Vagina (tissue), 2 donors: ENCODE data around the gene PRKCI.

ENCODE experiments used
- CTCF ChIP-seq, 3 experiments: fragments of 450-650 bp in 2 of 3; fragments of 200-600 bp in 1 of 3; sonication (generic) in 1 of 3; IDR thresholded peaks; one replicate each; pipeline ENCODE4 v1.5.1; 2017 to 2019; ENCODE audit warnings: antibody characterized with exemption in 3 of 3, mild to moderate bottlenecking in 2 of 3, moderate library complexity in 2 of 3
- POLR2A ChIP-seq, 2 donors: fragments of 450-650 bp; IDR thresholded peaks; one replicate each; pipeline ENCODE4 v1.6.1; 2017; ENCODE audit warnings: antibody characterized with exemption in 2 of 2, mild to moderate bottlenecking in 2 of 2, moderate library complexity in 2 of 2

- TF ChIP-seq POLR2A (IDR thresholded peaks at IDR 0.05): no peak
- TF ChIP-seq CTCF (IDR thresholded peaks at IDR 0.05): no peak
Observed at GRCh38 chr3:170295586-170295985, 73.4 kb downstream of the PRKCI start.
